GM19452 (cell line): ENCODE results near the gene SCAF8.

ENCODE experiments used
- ATAC-seq: cut with Tn5 transposase; IDR thresholded peaks from one replicate; pipeline ENCODE4 v1.9.1; 2021; ENCODE audit not compliant: unreplicated experiment

The SCAF8 gene

DNA sequence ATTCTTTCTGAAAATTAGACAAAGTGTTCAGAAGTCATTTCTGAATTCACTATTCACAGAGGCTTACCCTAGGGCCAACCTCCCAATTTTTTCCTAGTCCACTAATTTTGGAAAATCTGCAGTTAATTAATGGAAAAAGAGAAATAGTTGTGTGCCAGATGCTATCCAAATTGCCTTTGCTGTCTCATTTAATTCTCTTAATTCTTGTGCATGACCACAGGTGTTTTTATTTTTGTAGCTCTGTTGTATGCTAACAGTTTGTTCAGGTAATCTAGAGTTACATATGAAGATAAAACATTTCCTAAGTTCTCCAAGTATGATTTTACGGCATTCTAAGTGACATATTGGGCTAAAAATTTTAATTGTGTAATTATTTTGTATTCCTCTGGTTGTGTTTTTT lies 96.8 kb downstream of the SCAF8 start:
- no peak for ATAC-seq

GRCh38 chr6:154830771-154831170 lies 97.6 kb downstream of the SCAF8 start:
- no peak for ATAC-seq

GRCh38 chr6:154835307-154835706 lies 102.1 kb downstream of the SCAF8 start:
- no peak for ATAC-seq

DNA sequence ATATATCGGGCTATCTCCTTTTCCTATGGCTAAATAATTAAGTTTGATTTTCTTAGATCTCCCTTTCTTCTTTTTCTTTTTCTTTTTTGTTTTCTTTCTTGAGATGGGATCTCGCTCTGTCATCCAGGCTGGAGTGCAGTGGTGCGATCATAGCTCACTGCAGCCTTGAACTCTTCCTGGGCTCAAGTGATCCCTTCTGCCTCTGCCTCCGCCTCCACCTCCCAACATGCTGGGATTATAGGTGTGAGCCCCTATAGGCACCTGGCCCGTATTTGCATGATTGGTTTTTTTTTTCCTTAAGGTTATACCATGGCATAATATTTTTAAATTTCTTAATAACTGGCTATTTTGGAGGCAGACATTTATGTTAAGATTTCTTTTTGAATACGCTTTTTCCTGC lies 106.3 kb downstream of the SCAF8 start:
- ATAC-seq = no peak

DNA sequence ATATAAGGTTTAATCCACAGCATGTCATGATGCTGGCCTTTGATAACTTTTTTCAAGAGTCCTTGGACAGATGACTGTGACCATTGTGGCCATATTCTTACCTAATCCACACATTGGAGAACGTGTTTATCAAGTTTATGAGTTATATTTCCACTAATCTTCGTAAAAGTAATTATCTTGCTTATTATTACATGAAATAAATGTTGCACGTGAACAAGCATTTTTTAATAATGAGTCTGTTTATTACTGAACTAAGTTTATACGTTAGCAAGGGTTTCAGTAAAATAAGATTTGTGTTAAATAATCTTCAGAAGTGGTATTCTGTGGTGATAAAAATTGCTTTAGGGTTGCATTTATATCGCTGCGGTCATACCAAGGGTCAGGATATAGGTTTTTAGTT lies 107.1 kb downstream of the SCAF8 start:
- no peak for ATAC-seq

- no peak for ATAC-seq
Observed at GRCh38 chr6:154841109-154841508, 107.9 kb downstream of the SCAF8 start.

- ATAC-seq = no peak
Observed at GRCh38 chr6:154842833-154843232, 109.6 kb downstream of the SCAF8 start.

- no peak for ATAC-seq
Observed at GRCh38 chr6:154847318-154847717, 114.1 kb downstream of the SCAF8 start.

DNA sequence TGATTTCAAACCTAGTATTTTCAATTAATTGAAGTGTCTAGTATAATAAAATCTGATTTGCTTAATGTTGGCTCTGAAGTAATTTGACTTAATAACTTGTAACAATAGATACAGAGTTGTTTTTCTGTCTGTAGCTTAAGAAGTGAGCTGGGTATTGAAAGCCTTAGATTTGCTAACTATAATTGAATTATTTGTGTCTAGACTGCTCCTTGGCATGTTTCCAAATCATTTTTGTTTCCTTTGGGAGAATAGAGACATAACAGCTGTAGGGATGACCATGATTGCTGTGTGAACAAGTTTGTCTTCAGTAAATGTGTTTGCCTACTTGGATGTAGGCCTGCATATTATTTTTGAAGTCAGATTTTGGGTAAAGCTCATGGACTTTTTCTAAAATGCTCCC lies 115.4 kb downstream of the SCAF8 start:
- ATAC-seq = no peak

DNA sequence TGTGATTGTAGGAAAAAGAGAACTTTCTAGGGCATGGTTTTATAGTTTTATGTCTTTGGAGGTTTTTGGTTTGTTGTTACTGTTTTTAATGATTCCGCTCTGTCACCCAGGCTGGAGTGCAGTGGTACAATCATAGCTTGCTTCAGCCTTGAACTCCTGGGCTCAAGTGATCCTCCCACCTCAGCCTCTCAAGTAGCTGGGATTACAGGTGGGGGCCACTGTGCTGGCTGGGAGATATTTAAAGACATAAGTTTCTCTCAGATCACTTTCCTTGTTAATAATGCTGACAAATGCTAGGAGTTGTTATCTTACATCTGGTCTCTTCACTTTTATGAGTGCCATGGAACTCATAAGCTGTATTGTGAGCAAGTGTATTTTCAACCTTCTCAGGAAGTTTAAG lies 116.3 kb downstream of the SCAF8 start:
- ATAC-seq = no peak

DNA sequence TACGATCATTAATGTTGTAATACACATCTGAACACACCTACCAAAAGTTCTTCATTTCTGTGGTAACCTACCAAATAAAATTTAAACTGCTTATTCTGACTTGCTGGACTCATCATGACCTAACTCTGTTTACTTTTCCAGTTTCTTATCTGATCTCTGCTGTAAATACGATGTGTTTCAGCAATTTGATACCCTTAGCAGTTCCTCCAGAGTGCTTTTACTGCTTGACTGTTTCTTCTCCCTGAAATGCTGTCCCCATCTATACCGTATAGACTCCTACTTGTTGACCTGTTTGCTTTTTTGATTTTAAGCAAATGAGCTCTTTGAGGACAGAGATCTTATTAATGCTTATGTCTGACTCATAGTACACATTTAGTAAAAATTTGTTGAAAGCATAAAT lies 119.5 kb downstream of the SCAF8 start:
- ATAC-seq = no peak

GRCh38 chr6:154857529-154857928 lies 124.3 kb downstream of the SCAF8 start:
- ATAC-seq = no peak

- no peak for ATAC-seq
Observed at GRCh38 chr6:154861825-154862224, 128.6 kb downstream of the SCAF8 start.

DNA sequence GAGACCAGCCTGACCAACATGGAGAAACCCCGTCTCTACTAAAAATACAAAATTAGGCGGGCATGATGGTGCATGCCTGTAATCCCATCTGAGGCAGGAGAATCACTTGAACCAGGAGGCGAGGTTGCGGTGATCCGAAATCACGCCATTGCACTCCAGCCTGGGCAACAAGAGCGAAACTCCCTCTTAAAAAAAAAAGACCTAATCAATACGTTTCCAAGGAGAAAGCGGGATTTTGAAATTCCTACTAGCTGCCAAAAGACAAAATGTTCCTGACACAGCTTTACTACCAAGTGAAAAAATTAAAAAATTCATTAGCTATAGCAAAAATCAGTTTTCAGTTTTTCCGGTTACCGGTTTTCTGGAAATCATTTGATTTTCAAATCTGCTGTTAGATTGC lies 129.3 kb downstream of the SCAF8 start:
- ATAC-seq = no peak

GRCh38 chr6:154864066-154864430 lies 130.8 kb downstream of the SCAF8 start:
- no peak for ATAC-seq

- ATAC-seq = no peak
Observed at GRCh38 chr6:154865291-154865690, 132.1 kb downstream of the SCAF8 start.

GRCh38 chr6:154868143-154868594 lies 135.0 kb downstream of the SCAF8 start:
- ATAC-seq = no peak

DNA sequence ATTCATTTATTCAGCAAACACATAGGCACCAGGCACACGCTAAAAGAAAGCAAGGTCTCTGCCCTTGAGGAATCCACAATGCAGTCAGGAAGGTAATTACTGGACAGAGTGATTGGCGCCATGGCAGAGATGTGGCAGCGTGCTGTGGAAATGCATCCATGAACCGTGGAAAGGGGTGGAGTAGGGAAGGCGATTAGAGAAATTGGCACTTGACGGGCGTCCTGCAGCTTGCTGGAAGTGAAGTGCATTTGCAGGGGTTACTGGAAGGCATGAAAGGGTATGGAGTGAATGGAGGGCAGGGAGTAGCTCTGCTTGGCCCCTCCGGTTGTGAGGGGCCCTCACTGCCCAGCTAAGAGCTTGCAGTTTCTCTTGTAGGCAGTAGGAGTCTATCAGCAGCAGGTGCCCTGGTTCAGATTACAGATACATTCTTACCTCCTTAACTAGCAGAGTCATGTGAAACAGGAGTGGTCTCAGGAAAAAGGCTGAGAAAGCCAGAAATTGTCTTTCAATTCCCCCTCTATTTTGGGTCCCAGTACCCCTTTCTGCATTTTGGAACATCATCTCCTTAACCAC lies 139.4 kb downstream of the SCAF8 start:
- ATAC-seq = no peak

DNA sequence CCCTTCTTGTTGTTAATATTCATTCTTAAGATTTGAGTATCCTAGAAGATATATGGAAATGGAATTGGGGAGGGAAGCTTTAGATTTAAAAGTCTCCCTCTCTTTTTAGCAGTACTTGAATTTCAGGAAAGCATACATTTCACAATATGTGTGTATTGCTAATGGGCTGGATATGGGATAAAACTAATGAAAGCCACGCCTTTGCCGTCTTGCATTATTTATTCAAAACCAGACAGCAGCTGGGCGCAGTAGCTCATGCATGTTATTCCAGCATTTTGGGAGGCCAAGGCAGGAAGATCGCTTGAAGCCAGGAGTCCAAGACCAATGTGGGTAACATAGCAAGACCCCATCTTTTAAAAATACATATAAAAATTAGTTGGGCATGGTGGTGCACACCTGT lies 140.3 kb downstream of the SCAF8 start:
- ATAC-seq = no peak

DNA sequence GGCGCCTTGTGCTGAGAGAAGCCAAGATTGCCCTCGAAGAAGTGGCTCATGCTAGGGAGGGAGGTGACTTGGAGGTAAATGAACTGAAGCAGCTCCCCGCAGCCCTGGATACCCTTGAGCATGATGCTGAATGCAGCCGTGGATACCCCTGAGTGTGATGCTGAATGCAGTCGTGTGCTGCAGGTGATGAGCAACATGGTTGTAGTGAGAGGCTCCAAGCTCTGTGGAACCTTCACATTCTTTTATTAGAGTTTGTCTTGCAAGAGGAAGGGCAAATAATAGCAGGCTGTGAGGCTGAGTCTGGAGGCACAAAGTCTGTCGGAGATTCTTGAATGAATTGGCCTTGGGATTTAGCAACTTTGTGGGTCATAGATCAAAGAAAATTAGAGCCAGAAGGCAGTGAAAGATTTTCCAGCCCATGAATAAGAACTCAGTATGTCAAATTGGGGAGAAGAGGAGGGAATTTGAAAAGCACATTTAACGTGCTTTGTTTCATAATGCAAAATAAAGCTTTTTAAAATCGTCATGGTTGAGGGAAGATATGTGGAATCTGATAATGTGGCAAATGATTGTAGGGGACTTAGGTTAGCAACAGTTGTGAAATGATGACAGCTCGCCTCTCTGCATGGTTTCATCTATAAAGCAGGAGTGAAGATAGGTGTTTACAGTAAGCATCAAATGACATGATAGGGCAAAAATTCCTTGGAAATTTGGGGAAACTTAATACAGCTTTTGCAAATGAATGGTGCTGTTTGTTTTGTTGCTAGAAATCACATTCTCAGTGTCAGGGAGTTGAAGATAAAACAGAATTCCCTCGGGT lies 141.8 kb downstream of the SCAF8 start:
- no peak for ATAC-seq

DNA sequence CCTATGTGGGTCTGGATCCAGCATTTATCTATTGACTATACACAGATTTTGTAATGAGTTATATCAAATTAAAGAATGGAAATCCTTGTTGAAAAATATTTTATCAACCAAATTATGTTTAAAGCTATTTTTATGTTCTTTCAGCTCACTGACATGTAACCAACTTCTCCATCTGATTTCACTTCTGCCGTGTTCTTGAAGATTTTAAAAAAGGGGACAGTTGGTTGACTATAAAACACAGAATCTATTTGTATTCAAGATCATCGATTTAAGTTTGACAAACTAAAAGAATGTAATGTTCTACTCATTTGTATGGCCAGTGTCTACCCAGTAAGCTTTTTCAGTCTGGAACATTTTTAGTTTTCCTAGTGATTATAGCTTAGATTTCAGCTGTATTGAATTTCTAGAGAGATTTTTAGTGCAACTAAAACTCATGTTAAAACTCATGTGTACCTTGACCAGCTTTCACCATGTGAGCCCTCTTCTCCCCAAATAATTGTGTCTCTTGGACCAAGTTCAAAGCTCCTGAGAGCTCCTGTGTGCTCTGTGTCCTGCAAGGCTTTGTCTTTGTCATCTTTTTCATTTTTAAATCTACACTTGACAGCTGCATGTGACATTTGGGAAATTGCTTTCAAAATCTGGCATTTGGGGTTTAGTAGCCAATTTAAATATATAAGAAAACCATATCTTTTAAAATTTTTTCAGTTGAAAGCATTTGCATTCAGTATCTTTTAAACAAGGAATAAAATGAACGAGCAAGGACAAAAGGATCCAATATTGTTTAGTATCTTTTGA lies 143.5 kb downstream of the SCAF8 start:
- ATAC-seq = no peak

GRCh38 chr6:154878871-154879491 lies 145.8 kb downstream of the SCAF8 start:
- no peak for ATAC-seq
